GM12878 (cell line): ENCODE measurements around the gene PDE6D. TPM values are rescaled to one million over a fixed set of nuclear protein-coding genes. Genes with fewer than 3 reads are reported as not detected.

Source experiments
- ASH2L ChIP-seq: fragments of 300-600, 200-600 bp; sonication (generic); IDR thresholded peaks from 2 replicates; pipeline ENCODE4 v1.6.1; 2017; ENCODE audit warnings: low read depth, mild to moderate bottlenecking, borderline replicate concordance
- CBX5 ChIP-seq: sonication (generic); IDR thresholded peaks from 2 replicates; pipeline ENCODE4 v1.6.1; 2016; ENCODE audit warnings: low read depth, moderate library complexity, mild to moderate bottlenecking, inconsistent platforms
- CEBPB ChIP-seq, 2 experiments: fragments of 150-350 bp in 1 of 2; IDR thresholded peaks; 2 replicates each; pipeline ENCODE4 v1.6.1; 2012 to 2014; ENCODE audit warnings: low read depth in 2 of 2, low read length in 2 of 2, borderline replicate concordance in 1 of 2, inconsistent platforms in 1 of 2
- CREM ChIP-seq: IDR thresholded peaks from 2 replicates; pipeline ENCODE4 v1.6.1; 2014; ENCODE audit warnings: antibody characterized with exemption, low read depth
- GABPA ChIP-seq: IDR thresholded peaks from 2 replicates; pipeline ENCODE4 v1.6.1; 2014; ENCODE audit warnings: antibody characterized with exemption, low read depth, mild to moderate bottlenecking, inconsistent platforms
- KLF5 ChIP-seq: fragments of 450-650 bp; IDR thresholded peaks from 2 replicates; pipeline ENCODE4 v1.6.1; 2014; ENCODE audit warnings: mild to moderate bottlenecking; ENCODE audit not compliant: partially characterized antibody
- MTA3 ChIP-seq: IDR thresholded peaks from 2 replicates; pipeline ENCODE4 v1.6.1; 2012; ENCODE audit warnings: low read length, inconsistent platforms, borderline replicate concordance
- MYC ChIP-seq: IDR thresholded peaks from 2 replicates; pipeline ENCODE4 v1.6.1; 2011; ENCODE audit warnings: mild to moderate bottlenecking, low read length, moderate library complexity, inconsistent platforms; ENCODE audit not compliant: insufficient read depth, insufficient replicate concordance, insufficient read length, severe bottlenecking
- NBN ChIP-seq: fragments of 450-650 bp; IDR thresholded peaks from 2 replicates; pipeline ENCODE4 v1.6.1; 2016
- NR2C2 ChIP-seq: IDR thresholded peaks from 2 replicates; pipeline ENCODE4 v1.6.1; 2011; ENCODE audit warnings: borderline replicate concordance, low read depth; ENCODE audit not compliant: control insufficient read depth, insufficient read length
- SRF ChIP-seq, 2 experiments: IDR thresholded peaks; 2 replicates each; pipeline ENCODE4 v1.6.1; 2011; ENCODE audit warnings: low read depth in 2 of 2, low read length in 2 of 2, mild to moderate bottlenecking in 1 of 2, moderate library complexity in 1 of 2
- STAT1 ChIP-seq: fragments of 450-650 bp; conservative IDR thresholded peaks from 2 replicates; pipeline ENCODE4 v1.6.1; 2014; ENCODE audit warnings: antibody characterized with exemption, mild to moderate bottlenecking
- TAF1 ChIP-seq: IDR thresholded peaks from 2 replicates; pipeline ENCODE4 v1.6.1; 2011; ENCODE audit warnings: mild to moderate bottlenecking, low read depth, low read length, borderline replicate concordance
- TBL1XR1 ChIP-seq: IDR thresholded peaks from 2 replicates; pipeline ENCODE4 v1.6.1; 2012; ENCODE audit warnings: low read depth, low read length, improper control_type of control experiment
- ZNF217 ChIP-seq: fragments of 450-650 bp; IDR thresholded peaks from 2 replicates; pipeline ENCODE4 v1.6.1; 2017; ENCODE audit warnings: antibody characterized with exemption, mild to moderate bottlenecking
- polyA plus RNA-seq, 11 experiments: library from polyadenylated mRNA; depleted of rRNA in 4 of 11; unstranded in 6 of 11; stranded (reverse) in 5 of 11; fragments of >200 nt; fragmentation: Nextera tagmentation in 4 of 11; fragmentation: Illumina TruSeq in 1 of 11; extraction: Ambion mirVana in 4 of 11; extraction: Trizol in 1 of 11; gene quantifications; 1 replicate in 1 of 11; 2 replicates in 10 of 11; pipeline versions ENCODE4 v1.2.1 to v1.2.3, GENCODE V29; 2011 to 2016; ENCODE audit warnings: inconsistent platforms in 2 of 11, missing spikeins in 2 of 11, low read depth in 1 of 11
- total RNA-seq, 4 experiments: library from RNA; depleted of rRNA in 3 of 4; stranded (reverse); fragments of >200 nt in 3 of 4; fragmentation: Illumina TruSeq in 1 of 4; extraction: Trizol in 1 of 4; gene quantifications; 2 replicates each; pipeline versions ENCODE4 v1.2.1 to v1.2.3, GENCODE V29; 2013 to 2021
- TF ChIP-seq, protein P1 (sequence below): fragments of 450-650 bp; IDR thresholded peaks from 2 replicates; pipeline ENCODE4 v1.6.1; 2016; ENCODE audit warnings: mild to moderate bottlenecking
- TF ChIP-seq, protein P2 (sequence below), 3 experiments: IDR thresholded peaks in 2 of 3; conservative IDR thresholded peaks in 1 of 3; 2 replicates each; pipeline ENCODE4 v1.5.1; 2011; ENCODE audit warnings: low read depth in 3 of 3, low read length in 3 of 3, mild to moderate bottlenecking in 3 of 3, control low read depth in 2 of 3, moderate library complexity in 2 of 3, inconsistent platforms in 1 of 3, mixed read lengths in 1 of 3; ENCODE audit not compliant: control insufficient read depth in 2 of 3, insufficient read depth in 1 of 3; ENCODE audit errors: extremely low read depth in 1 of 3
- TF ChIP-seq, protein P3 (sequence below): fragments of 150-350 bp; IDR thresholded peaks from 2 replicates; pipeline ENCODE4 v1.6.1; 2016; ENCODE audit warnings: low read depth, low read length
- TF ChIP-seq, protein P4 (sequence below): fragments of 450-650 bp; IDR thresholded peaks from 2 replicates; pipeline ENCODE4 v1.6.1; 2017; ENCODE audit warnings: low read depth, mild to moderate bottlenecking, moderate library complexity

Gene PDE6D
- total and polyA plus RNA-seq, 10 of the 15 experiments (the other 5 are each of a cell fraction or from before 2014, with no cell fraction given): 8.2 to 69.4 (median 56.2) TPM

DNA sequence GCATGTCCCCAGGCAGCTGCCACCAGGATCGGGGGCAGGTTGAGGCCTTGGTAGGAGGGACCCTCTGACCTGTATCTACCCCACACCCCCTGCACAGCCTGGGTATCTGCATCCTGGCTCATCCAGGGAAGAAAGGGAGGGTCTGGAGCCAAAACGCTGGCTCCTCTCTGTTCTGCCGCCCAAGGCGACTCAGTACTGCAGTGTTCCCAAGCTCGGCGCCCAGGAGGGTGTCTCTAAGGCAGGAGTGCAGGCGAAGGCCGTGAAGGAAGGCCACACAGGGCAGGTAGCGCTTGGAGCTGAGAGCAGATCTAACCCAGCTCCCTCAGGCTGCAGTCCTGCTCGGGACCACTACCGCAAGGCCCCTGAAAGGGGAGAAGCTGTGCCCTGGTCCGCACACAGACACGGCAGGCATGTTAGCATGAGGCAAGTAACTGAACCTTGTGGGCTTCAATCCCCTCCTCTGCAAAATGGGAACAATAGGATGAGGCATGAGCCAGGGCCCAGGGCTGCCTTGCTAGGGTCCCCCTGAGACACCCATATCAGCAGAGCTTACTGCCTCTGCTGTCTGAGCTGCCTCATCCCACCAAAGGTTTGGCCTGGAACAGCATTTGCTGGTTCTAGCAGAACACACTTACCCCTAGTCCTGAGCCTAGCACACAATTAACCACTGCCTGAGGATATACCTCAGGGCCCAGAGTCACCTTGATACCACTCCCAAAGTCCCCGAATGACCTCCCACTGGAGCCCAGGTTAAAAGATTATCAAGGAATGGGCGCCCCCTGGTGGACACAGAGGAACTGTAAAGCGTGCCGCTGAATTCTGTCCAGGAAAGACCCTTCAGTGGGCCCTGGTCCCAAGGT is 66.2 kb downstream of the PDE6D start (continued):
- TF ChIP-seq MTA3: no peak
- TF ChIP-seq TBL1XR1: no peak
- TF ChIP-seq, protein P1, sequence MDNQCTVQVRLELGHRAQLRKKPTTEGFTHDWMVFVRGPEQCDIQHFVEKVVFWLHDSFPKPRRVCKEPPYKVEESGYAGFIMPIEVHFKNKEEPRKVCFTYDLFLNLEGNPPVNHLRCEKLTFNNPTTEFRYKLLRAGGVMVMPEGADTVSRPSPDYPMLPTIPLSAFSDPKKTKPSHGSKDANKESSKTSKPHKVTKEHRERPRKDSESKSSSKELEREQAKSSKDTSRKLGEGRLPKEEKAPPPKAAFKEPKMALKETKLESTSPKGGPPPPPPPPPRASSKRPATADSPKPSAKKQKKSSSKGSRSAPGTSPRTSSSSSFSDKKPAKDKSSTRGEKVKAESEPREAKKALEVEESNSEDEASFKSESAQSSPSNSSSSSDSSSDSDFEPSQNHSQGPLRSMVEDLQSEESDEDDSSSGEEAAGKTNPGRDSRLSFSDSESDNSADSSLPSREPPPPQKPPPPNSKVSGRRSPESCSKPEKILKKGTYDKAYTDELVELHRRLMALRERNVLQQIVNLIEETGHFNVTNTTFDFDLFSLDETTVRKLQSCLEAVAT: no peak
- no peak for TF ChIP-seq KLF5
- TF ChIP-seq NBN: no peak
- TF ChIP-seq GABPA: no peak
- no peak for TF ChIP-seq ASH2L
- no peak for TF ChIP-seq CBX5
- 0 out of 2 replicates have a peak, but pooled peaks have one; percentile 23 for TF ChIP-seq TAF1
- no peak for TF ChIP-seq STAT1
- TF ChIP-seq ZNF217: no peak
- TF ChIP-seq NR2C2: no peak
- TF ChIP-seq, protein P2, sequence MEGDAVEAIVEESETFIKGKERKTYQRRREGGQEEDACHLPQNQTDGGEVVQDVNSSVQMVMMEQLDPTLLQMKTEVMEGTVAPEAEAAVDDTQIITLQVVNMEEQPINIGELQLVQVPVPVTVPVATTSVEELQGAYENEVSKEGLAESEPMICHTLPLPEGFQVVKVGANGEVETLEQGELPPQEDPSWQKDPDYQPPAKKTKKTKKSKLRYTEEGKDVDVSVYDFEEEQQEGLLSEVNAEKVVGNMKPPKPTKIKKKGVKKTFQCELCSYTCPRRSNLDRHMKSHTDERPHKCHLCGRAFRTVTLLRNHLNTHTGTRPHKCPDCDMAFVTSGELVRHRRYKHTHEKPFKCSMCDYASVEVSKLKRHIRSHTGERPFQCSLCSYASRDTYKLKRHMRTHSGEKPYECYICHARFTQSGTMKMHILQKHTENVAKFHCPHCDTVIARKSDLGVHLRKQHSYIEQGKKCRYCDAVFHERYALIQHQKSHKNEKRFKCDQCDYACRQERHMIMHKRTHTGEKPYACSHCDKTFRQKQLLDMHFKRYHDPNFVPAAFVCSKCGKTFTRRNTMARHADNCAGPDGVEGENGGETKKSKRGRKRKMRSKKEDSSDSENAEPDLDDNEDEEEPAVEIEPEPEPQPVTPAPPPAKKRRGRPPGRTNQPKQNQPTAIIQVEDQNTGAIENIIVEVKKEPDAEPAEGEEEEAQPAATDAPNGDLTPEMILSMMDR (IDR thresholded peaks at IDR 0.05 in 2 of 3, conservative IDR thresholded peaks at IDR 0.05 in 1 of 3; ENCODE audit: control insufficient read depth in 2 of 3, extremely low read depth in 1 of 3, insufficient read depth in 1 of 3, low read depth in 3 of 3, low read length in 3 of 3): peak; percentile 71 to 88 (median 72)
- TF ChIP-seq CREM: no peak
- TF ChIP-seq CEBPB (IDR thresholded peaks at IDR 0.05; ENCODE audit: borderline replicate concordance in 1 of 2, low read depth in 2 of 2, low read length in 2 of 2): no peak
- TF ChIP-seq SRF (IDR thresholded peaks at IDR 0.05; ENCODE audit: low read depth in 2 of 2, low read length in 2 of 2): no peak
- TF ChIP-seq, protein P3, sequence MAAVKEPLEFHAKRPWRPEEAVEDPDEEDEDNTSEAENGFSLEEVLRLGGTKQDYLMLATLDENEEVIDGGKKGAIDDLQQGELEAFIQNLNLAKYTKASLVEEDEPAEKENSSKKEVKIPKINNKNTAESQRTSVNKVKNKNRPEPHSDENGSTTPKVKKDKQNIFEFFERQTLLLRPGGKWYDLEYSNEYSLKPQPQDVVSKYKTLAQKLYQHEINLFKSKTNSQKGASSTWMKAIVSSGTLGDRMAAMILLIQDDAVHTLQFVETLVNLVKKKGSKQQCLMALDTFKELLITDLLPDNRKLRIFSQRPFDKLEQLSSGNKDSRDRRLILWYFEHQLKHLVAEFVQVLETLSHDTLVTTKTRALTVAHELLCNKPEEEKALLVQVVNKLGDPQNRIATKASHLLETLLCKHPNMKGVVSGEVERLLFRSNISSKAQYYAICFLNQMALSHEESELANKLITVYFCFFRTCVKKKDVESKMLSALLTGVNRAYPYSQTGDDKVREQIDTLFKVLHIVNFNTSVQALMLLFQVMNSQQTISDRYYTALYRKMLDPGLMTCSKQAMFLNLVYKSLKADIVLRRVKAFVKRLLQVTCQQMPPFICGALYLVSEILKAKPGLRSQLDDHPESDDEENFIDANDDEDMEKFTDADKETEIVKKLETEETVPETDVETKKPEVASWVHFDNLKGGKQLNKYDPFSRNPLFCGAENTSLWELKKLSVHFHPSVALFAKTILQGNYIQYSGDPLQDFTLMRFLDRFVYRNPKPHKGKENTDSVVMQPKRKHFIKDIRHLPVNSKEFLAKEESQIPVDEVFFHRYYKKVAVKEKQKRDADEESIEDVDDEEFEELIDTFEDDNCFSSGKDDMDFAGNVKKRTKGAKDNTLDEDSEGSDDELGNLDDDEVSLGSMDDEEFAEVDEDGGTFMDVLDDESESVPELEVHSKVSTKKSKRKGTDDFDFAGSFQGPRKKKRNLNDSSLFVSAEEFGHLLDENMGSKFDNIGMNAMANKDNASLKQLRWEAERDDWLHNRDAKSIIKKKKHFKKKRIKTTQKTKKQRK: no peak
- TF ChIP-seq, protein P4, sequence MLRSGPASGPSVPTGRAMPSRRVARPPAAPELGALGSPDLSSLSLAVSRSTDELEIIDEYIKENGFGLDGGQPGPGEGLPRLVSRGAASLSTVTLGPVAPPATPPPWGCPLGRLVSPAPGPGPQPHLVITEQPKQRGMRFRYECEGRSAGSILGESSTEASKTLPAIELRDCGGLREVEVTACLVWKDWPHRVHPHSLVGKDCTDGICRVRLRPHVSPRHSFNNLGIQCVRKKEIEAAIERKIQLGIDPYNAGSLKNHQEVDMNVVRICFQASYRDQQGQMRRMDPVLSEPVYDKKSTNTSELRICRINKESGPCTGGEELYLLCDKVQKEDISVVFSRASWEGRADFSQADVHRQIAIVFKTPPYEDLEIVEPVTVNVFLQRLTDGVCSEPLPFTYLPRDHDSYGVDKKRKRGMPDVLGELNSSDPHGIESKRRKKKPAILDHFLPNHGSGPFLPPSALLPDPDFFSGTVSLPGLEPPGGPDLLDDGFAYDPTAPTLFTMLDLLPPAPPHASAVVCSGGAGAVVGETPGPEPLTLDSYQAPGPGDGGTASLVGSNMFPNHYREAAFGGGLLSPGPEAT: no peak
- TF ChIP-seq MYC: no peak
